AG04450 (cell line): ENCODE results near the gene IFNA7. TPM values are rescaled to one million over a fixed set of nuclear protein-coding genes. Genes with fewer than 3 reads are reported as not detected.

ENCODE experiments used
- CTCF ChIA-PET: fragments of 300-600, 350-600 bp; formaldehyde crosslinking; extraction: SDS; loops from one replicate; lab custom pipeline; 2022; ENCODE audit warnings: antibody characterized with exemption, inconsistent platforms; lab: Charles Lee
- POLR2A ChIA-PET: fragments of 350-600 bp; formaldehyde crosslinking; extraction: SDS; loops from one replicate; lab custom pipeline; 2021; ENCODE audit warnings: antibody characterized with exemption, inconsistent platforms; lab: Yijun Ruan, JAX
- DNase-seq: peaks from one replicate; pipeline ENCODE4 v3.0.0-alpha.2; 2011; ENCODE audit warnings: low read depth, low spot score
- H3K27ac ChIP-seq: one replicate; pipeline ENCODE4 v1.5.1; 2012; ENCODE audit warnings: low read depth, low read length, control low read depth
- H3K27me3 ChIP-seq: one replicate; pipeline ENCODE4 v1.6.0; 2012; ENCODE audit warnings: low read length; ENCODE audit not compliant: control insufficient read depth, insufficient read depth
- H3K4me3 ChIP-seq: 2 replicates; pipeline ENCODE4 v1.5.1; 2011; ENCODE audit warnings: mild to moderate bottlenecking, low read depth, low read length, control low read depth
- H3K9me3 ChIP-seq: 2 replicates; pipeline ENCODE4 v1.5.1; 2012; ENCODE audit warnings: low read length; ENCODE audit not compliant: control insufficient read depth, insufficient read depth
- CTCF ChIP-seq: IDR thresholded peaks from 2 replicates; pipeline ENCODE4 v1.5.1; 2011; ENCODE audit warnings: low read depth, low read length, control low read depth, inconsistent platforms
- polyA plus RNA-seq: library from polyadenylated mRNA; depleted of rRNA; stranded (reverse); fragments of >200 nt; gene quantifications from 2 replicates; pipeline ENCODE4 v1.2.3, GENCODE V29; 2011; rRNA removed
- small RNA-seq: library from RNA; depleted of rRNA; stranded (forward); fragments of <200 nt; gene quantifications from one replicate; pipeline ENCODE3, GENCODE V24; 2012; ENCODE audit warnings: low read depth; ENCODE audit not compliant: insufficient read length

The IFNA7 gene
- polyA plus RNA-seq, 1 experiment = not detected

- Histone ChIP-seq H3K9me3 (no peaks in the 10 kb centered on the region; the same call in 1 of the 2 replicates), H3K27ac (no peak overlapping the region), H3K4me3 (no peak overlapping the region), H3K27me3 (no peaks in the 10 kb centered on the region)
- TF ChIP-seq CTCF = no peak
- POLR2A ChIA-PET = no interaction called here
- DNase-seq = no peak
- CTCF ChIA-PET = no interaction called here
Observed at GRCh38 chr9:21154018-21154608, 47.9 kb downstream of the IFNA7 start.

GRCh38 chr9:21153336-21154017 lies 48.5 kb downstream of the IFNA7 start:
- TF ChIP-seq CTCF = no peak
- Histone ChIP-seq H3K27me3 (no peaks in the 10 kb centered on the region), H3K9me3 (no peaks in the 10 kb centered on the region; the same call in 1 of the 2 replicates), H3K27ac (no peak overlapping the region), H3K4me3 (no peak overlapping the region)
- ChIA-PET CTCF (no interaction called here), POLR2A (no interaction called here)
- no peak for DNase-seq

Small RNA genes lying within 50 kb of the gene (small RNA-seq; reads per million reads assigned to genes)
- not detected for gene RF00019

Other genes starting within 250 kb of the IFNA7 start
- gene HACD4, start 170.6 kb downstream of the IFNA7 start, polyA plus RNA-seq = 8.5 and 12.1 TPM in 2 replicates
- not detected in 2 replicates for gene IFNB1, start 124.3 kb downstream of the IFNA7 start, polyA plus RNA-seq
- not detected in 2 replicates for gene IFNW1, start 60.4 kb downstream of the IFNA7 start, polyA plus RNA-seq
- gene IFNA21, start 35.5 kb downstream of the IFNA7 start, polyA plus RNA-seq = not detected in 2 replicates
- gene IFNA4, start 14.6 kb downstream of the IFNA7 start, polyA plus RNA-seq = not detected in 2 replicates
- not detected in 2 replicates for gene IFNA10, start 4.9 kb upstream of the IFNA7 start, polyA plus RNA-seq
- gene IFNA16, start 15.1 kb upstream of the IFNA7 start, polyA plus RNA-seq = not detected in 2 replicates
- not detected in 2 replicates for gene IFNA17, start 26.0 kb upstream of the IFNA7 start, polyA plus RNA-seq
- not detected in 2 replicates for gene IFNA14, start 37.8 kb upstream of the IFNA7 start, polyA plus RNA-seq
- not detected in 2 replicates for gene IFNA5, start 103.1 kb upstream of the IFNA7 start, polyA plus RNA-seq
- gene KLHL9, start 133.2 kb upstream of the IFNA7 start, polyA plus RNA-seq = 32.4 and 42.2 TPM in 2 replicates
- not detected in 2 replicates for gene IFNA6, start 148.7 kb upstream of the IFNA7 start, polyA plus RNA-seq
- not detected in 2 replicates for gene IFNA13, start 165.9 kb upstream of the IFNA7 start, polyA plus RNA-seq
- gene IFNA2, start 183.2 kb upstream of the IFNA7 start, polyA plus RNA-seq = not detected in 2 replicates
- gene IFNA8, start 206.9 kb upstream of the IFNA7 start, polyA plus RNA-seq = not detected in 2 replicates
- not detected in 2 replicates for gene IFNA1, start 238.2 kb upstream of the IFNA7 start, polyA plus RNA-seq